DOHH2 (cell line): ENCODE measurements around the gene KRT14.
A peak's percentile ranks its signal among the peaks of the same experiment; 100 is the strongest.

Experiments used
- H3F3A ChIP-seq: fragments of 200-600 bp; sonication (generic), shearing (Covaris generic); 2 replicates; pipeline ENCODE4 v1.6.0; 2016; ENCODE audit warnings: antibody characterized with exemption, mild to moderate bottlenecking; ENCODE audit not compliant: control insufficient read depth, insufficient read depth
- H3K27ac ChIP-seq: fragments of 200-600 bp; sonication (generic); 2 replicates; pipeline ENCODE4 v1.5.1; 2014; ENCODE audit warnings: low read depth, mild to moderate bottlenecking, low read length, moderate library complexity
- H3K27me3 ChIP-seq: fragments of 200-600 bp; sonication (generic); 2 replicates; pipeline ENCODE4 v1.6.1; 2014; ENCODE audit warnings: mild to moderate bottlenecking, low read length, mixed read lengths; ENCODE audit not compliant: control insufficient read depth
- H3K36me3 ChIP-seq: fragments of 200-600 bp; sonication (generic); 2 replicates; pipeline ENCODE4 v1.6.1; 2014; ENCODE audit warnings: mild to moderate bottlenecking, low read length, moderate library complexity, mixed read lengths; ENCODE audit not compliant: control insufficient read depth
- H3K4me1 ChIP-seq: fragments of 200-600 bp; sonication (generic); 2 replicates; pipeline ENCODE4 v1.6.1; 2014; ENCODE audit warnings: mild to moderate bottlenecking, low read length, mixed read lengths; ENCODE audit not compliant: control insufficient read depth
- H3K4me2 ChIP-seq: fragments of 200-600 bp; sonication (generic); 2 replicates; pipeline ENCODE4 v1.6.0; 2014; ENCODE audit warnings: mild to moderate bottlenecking, low read length, moderate library complexity
- H3K4me3 ChIP-seq: fragments of 200-600 bp; sonication (generic); 2 replicates; pipeline ENCODE4 v1.5.1; 2014; ENCODE audit warnings: mild to moderate bottlenecking, low read length, mixed read lengths
- H3K79me2 ChIP-seq: fragments of 200-600 bp; sonication (generic); 2 replicates; pipeline ENCODE4 v1.6.1; 2014; ENCODE audit warnings: mild to moderate bottlenecking, low read length, mixed read lengths; ENCODE audit not compliant: control insufficient read depth
- H3K9me2 ChIP-seq: fragments of 200-600 bp; sonication (generic); replicated peaks from 2 replicates; pipeline ENCODE4 v1.6.1; 2014; ENCODE audit warnings: mild to moderate bottlenecking, low read length, mixed read lengths; ENCODE audit not compliant: control insufficient read depth
- H3K9me3 ChIP-seq: fragments of 200-600 bp; sonication (generic); 2 replicates; pipeline ENCODE4 v1.6.1; 2014; ENCODE audit warnings: antibody characterized with exemption, low read length, mixed read lengths; ENCODE audit not compliant: control insufficient read depth, insufficient read depth
- H4K20me1 ChIP-seq: fragments of 200-600 bp; sonication (generic); 2 replicates; pipeline ENCODE4 v1.6.0; 2014; ENCODE audit warnings: low read depth, mild to moderate bottlenecking, antibody characterized with exemption, low read length, moderate library complexity; ENCODE audit not compliant: control insufficient read depth, insufficient read depth
- CTCF ChIP-seq: fragments of 200-600 bp; sonication (generic); IDR thresholded peaks from one replicate; pipeline ENCODE4 v1.5.1; 2014; ENCODE audit warnings: antibody characterized with exemption, mild to moderate bottlenecking, low read depth, low read length; ENCODE audit not compliant: poor library complexity, severe bottlenecking
- EZH2phosphoT487 ChIP-seq: fragments of 200-600 bp; sonication (generic); IDR thresholded peaks from 2 replicates; pipeline ENCODE4 v1.6.1; 2017; ENCODE audit warnings: borderline replicate concordance, mild to moderate bottlenecking, antibody characterized with exemption, low read length, moderate library complexity, mixed read lengths

KRT14 gene

GRCh38 chr17:41580244-41580575, 6.5 kb downstream of the KRT14 start:
- H3K9me3 ChIP-seq, result no peaks in the 10 kb centered on the region
- H3K4me3 ChIP-seq, result no peak overlapping the region
- H3K36me3 ChIP-seq, result no peaks in the 10 kb centered on the region
- H3K9me2 ChIP-seq, result no peaks in the 10 kb centered on the region
- no peak for TF ChIP-seq CTCF
- TF ChIP-seq EZH2phosphoT487, result no peak
- H4K20me1 ChIP-seq, result no peaks in the 10 kb centered on the region
- H3K4me1 ChIP-seq, result no peaks in the 10 kb centered on the region
- no peak overlapping the region for H3K27ac ChIP-seq
- H3F3A ChIP-seq, result no peaks in the 10 kb centered on the region
- no peaks in the 10 kb centered on the region for H3K79me2 ChIP-seq
- H3K27me3 ChIP-seq, result no peaks in the 10 kb centered on the region; the same call in 1 of the 2 replicates
- no peak overlapping the region for H3K4me2 ChIP-seq

- H3K4me3 ChIP-seq, result no peak overlapping the region
- no peaks in the 10 kb centered on the region for H3F3A ChIP-seq
- H3K4me1 ChIP-seq, result no peaks in the 10 kb centered on the region
- H3K79me2 ChIP-seq, result no peaks in the 10 kb centered on the region
- no peaks in the 10 kb centered on the region for H4K20me1 ChIP-seq
- H3K4me2 ChIP-seq, result 0 out of 2 replicates have a peak overlapping the region, but pooled peaks have one; percentile 35
- no peaks in the 10 kb centered on the region for H3K36me3 ChIP-seq
- no peaks in the 10 kb centered on the region; the same call in 1 of the 2 replicates for H3K27me3 ChIP-seq
- TF ChIP-seq EZH2phosphoT487, result no peak
- TF ChIP-seq CTCF, result peak; percentile 80
- H3K9me2 ChIP-seq, result no peaks in the 10 kb centered on the region
- no peaks in the 10 kb centered on the region for H3K9me3 ChIP-seq
- no peak overlapping the region for H3K27ac ChIP-seq
These were observed 7.0 kb downstream of the KRT14 start for GRCh38 chr17:41579484-41580243.

- Histone ChIP-seq H3K27ac (no peak overlapping the region), H3K79me2 (no peaks in the 10 kb centered on the region), H3K4me2 (no peak overlapping the region), H3K4me3 (no peak overlapping the region), H3K27me3 (no peaks in the 10 kb centered on the region; the same call in 1 of the 2 replicates), H3K9me2 (no peaks in the 10 kb centered on the region), H3K4me1 (no peaks in the 10 kb centered on the region), H3F3A (no peaks in the 10 kb centered on the region), H3K9me3 (no peaks in the 10 kb centered on the region), H4K20me1 (no peaks in the 10 kb centered on the region), H3K36me3 (no peaks in the 10 kb centered on the region)
- TF ChIP-seq CTCF (no peak), EZH2phosphoT487 (no peak)
These were observed 7.7 kb downstream of the KRT14 start for GRCh38 chr17:41578971-41579370.
